ENCODE data around the gene UNC5B.

Gene UNC5B

DNA sequence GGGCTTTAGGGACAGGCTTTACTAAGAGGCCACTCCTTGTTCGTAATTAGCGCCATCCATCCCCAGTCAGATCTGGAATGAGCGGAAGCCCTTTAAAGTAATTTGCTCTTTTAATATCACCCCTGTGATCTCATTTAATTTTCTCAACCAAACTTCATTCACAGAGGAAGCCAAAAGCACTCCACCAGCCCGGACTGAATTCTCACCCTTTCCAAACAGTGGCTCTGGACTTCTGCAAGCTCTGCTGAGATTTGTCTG is 43.1 kb downstream of the UNC5B start:
- no CpG with 5 or more reads among the region's 4 CpGs for WGBS (ENCODE audit: extremely low coverage, insufficient coverage, insufficient read length)
- no peak overlapping the region for H3K9ac ChIP-seq (ENCODE audit: low read length)
- no peak overlapping the region for H3K14ac ChIP-seq (ENCODE audit: low read length)
- H3K4me2 ChIP-seq (ENCODE audit: low read length) = no peak overlapping the region
- peaks cover 11% of the 10 kb centered on the region for H3K79me1 ChIP-seq (ENCODE audit: low read length)
- no peak overlapping the region for H2AK5ac ChIP-seq (ENCODE audit: low read length)
- H3K18ac ChIP-seq (ENCODE audit: low read length) = no peak overlapping the region
- no peak overlapping the region for H4K91ac ChIP-seq (ENCODE audit: low read depth, low read length)
- DNase-seq = no peak
- H3K79me2 ChIP-seq (ENCODE audit: control insufficient read depth, insufficient read depth, low read length, poor library complexity) = peaks cover 9% of the 10 kb centered on the region
- peaks cover 20 to 24% of the 10 kb centered on the region in 2 experiments for H3K36me3 ChIP-seq (ENCODE audit: control insufficient read depth in 1 of 2, insufficient read depth in 2 of 2, low read length in 2 of 2)
- no peak overlapping the region for H2BK5ac ChIP-seq (ENCODE audit: low read depth, low read length, poor library complexity)
- no peak overlapping the region for H4K8ac ChIP-seq (ENCODE audit: low read depth, low read length)
- no peak overlapping the region for H3K23ac ChIP-seq (ENCODE audit: low read length)
- H3K9me3 ChIP-seq (ENCODE audit: insufficient read depth, low read depth, low read length) = peaks cover 2% of the 10 kb centered on the region
- H2BK12ac ChIP-seq (ENCODE audit: low read length) = no peak overlapping the region
- no peak overlapping the region for H2BK120ac ChIP-seq (ENCODE audit: insufficient read depth, low read length, poor library complexity)
- H3K27ac ChIP-seq (ENCODE audit: low read depth, low read length) = no peak overlapping the region
- H2AFZ ChIP-seq (ENCODE audit: insufficient read depth, low read length, poor library complexity) = no peak overlapping the region
- peaks cover 29 to 42% of the 10 kb centered on the region in 2 experiments for H3K4me1 ChIP-seq (ENCODE audit: control insufficient read depth in 1 of 2, insufficient read depth in 2 of 2, low read length in 2 of 2)
- no peak overlapping the region for H3K4me3 ChIP-seq (ENCODE audit: low read depth, low read length)
- no peaks in the 10 kb centered on the region for H3K27me3 ChIP-seq (ENCODE audit: insufficient read depth, low read length)
- H3K4ac ChIP-seq (ENCODE audit: low read depth, low read length) = no peak overlapping the region
- H4K12ac ChIP-seq (ENCODE audit: low read depth, low read length) = no peak overlapping the region

DNA sequence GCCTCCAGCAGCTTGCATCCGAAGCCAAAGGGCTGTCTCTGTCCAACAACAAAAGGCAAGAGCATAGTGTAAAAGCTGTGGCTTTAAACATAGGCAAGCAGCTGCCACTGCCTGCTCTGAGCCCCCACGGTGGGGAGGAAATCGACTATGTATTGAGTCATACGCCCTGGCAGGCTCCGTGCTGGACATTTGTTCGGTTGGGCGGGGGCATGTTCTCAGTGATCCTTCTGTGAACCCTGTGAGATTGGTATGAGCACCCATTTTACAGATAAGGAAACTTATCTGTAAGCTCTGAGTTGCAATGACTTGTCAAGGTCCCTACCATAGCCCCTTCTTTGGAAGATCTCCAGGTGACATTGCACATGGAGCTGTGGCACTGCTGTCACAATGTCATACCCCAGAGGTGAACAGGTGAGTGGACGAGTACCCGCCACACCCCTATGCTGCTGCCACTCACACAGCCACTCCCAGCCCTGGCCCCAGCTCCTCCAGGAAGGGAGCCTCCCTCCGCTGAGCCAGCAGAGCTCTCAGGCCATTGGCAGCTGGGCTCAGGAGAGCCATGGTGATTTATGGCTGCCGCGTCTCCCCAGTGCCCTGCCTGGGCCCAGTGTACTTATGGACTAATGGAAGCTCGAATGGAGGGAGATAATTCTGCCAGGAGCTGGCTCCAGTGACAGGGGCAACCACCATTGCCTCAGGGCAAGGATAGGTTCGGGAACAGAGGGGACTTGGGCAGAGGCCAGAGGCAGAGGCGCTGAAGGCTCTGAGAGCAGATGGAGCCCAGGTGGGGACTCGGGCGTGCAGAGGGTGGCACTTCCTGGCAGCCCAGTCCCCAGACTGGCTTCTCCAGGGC is 43.7 kb downstream of the UNC5B start:
- peaks cover 10% of the 10 kb centered on the region for H3K79me2 ChIP-seq (ENCODE audit: control insufficient read depth, insufficient read depth, low read length, poor library complexity)
- whole genome bisulfite sequencing (ENCODE audit: extremely low coverage, insufficient coverage, insufficient read length) = no CpG with 5 or more reads among the region's 17 CpGs
- no peak overlapping the region for H2BK120ac ChIP-seq (ENCODE audit: insufficient read depth, low read length, poor library complexity)
- no peak overlapping the region for H3K9ac ChIP-seq (ENCODE audit: low read length)
- H3K4me3 ChIP-seq (ENCODE audit: low read depth, low read length) = peak overlapping the region; percentile 25
- H3K14ac ChIP-seq (ENCODE audit: low read length) = no peak overlapping the region
- H3K4me2 ChIP-seq (ENCODE audit: low read length) = no peak overlapping the region
- no peak for DNase-seq
- peaks cover 32 to 44% of the 10 kb centered on the region in 2 experiments for H3K4me1 ChIP-seq (ENCODE audit: control insufficient read depth in 1 of 2, insufficient read depth in 2 of 2, low read length in 2 of 2)
- H3K27me3 ChIP-seq (ENCODE audit: insufficient read depth, low read length) = no peaks in the 10 kb centered on the region
- no peak overlapping the region for H4K8ac ChIP-seq (ENCODE audit: low read depth, low read length)
- peak overlapping the region; percentile 7 for H3K4ac ChIP-seq (ENCODE audit: low read depth, low read length)
- H3K18ac ChIP-seq (ENCODE audit: low read length) = peak overlapping the region; percentile 30
- H3K23ac ChIP-seq (ENCODE audit: low read length) = no peak overlapping the region
- no peak overlapping the region for H2AFZ ChIP-seq (ENCODE audit: insufficient read depth, low read length, poor library complexity)
- peaks cover 15% of the 10 kb centered on the region for H3K79me1 ChIP-seq (ENCODE audit: low read length)
- peaks cover 2% of the 10 kb centered on the region for H3K9me3 ChIP-seq (ENCODE audit: insufficient read depth, low read depth, low read length)
- no peak overlapping the region for H2BK5ac ChIP-seq (ENCODE audit: low read depth, low read length, poor library complexity)
- H3K36me3 ChIP-seq (ENCODE audit: control insufficient read depth in 1 of 2, insufficient read depth in 2 of 2, low read length in 2 of 2) = peaks cover 20 to 24% of the 10 kb centered on the region in 2 experiments
- no peak overlapping the region for H3K27ac ChIP-seq (ENCODE audit: low read depth, low read length)
- H4K12ac ChIP-seq (ENCODE audit: low read depth, low read length) = no peak overlapping the region
- no peak overlapping the region for H2BK12ac ChIP-seq (ENCODE audit: low read length)
- H2AK5ac ChIP-seq (ENCODE audit: low read length) = no peak overlapping the region
- H4K91ac ChIP-seq (ENCODE audit: low read depth, low read length) = no peak overlapping the region

DNA sequence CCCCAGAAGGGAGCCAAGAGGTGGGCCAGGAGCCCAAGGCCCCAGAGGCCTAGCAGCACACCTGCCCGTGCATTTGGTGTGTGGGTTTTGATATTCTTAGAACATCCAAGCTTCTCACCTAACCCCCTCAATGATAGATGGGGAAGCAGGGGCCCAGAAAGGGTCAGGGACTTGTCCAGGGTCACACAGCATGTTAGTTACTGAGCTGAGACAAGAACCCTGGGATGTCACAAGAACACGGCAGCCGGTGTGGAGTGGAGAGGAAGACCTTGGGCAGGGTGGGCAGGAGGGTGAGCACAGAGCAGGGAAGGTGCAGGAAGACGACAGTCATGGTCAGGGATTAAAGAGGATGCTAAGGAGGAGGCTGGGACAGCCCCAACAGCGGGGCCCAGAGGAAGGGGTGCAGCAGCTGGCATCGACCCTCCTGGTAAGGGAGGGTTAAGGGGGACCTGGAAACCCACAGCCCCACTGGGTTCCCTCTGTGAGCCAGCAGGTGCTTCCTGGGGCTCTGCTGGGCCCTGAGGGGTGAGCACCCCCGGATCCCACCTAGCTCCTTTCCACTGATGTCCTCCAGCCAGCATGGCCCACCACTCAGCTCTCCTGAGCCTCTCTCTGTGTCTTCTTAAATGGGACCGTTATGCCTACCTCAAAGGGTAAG is 44.4 kb downstream of the UNC5B start:
- Histone ChIP-seq H3K27ac (ENCODE audit: low read depth, low read length) (no peak overlapping the region), H3K9ac (ENCODE audit: low read length) (no peak overlapping the region), H3K79me2 (ENCODE audit: control insufficient read depth, insufficient read depth, low read length, poor library complexity) (peaks cover 10% of the 10 kb centered on the region), H3K4ac (ENCODE audit: low read depth, low read length) (no peak overlapping the region), H3K14ac (ENCODE audit: low read length) (no peak overlapping the region), H2BK12ac (ENCODE audit: low read length) (no peak overlapping the region), H3K4me1 (ENCODE audit: control insufficient read depth in 1 of 2, insufficient read depth in 2 of 2, low read length in 2 of 2) (peaks cover 39 to 51% of the 10 kb centered on the region in 2 experiments), H4K12ac (ENCODE audit: low read depth, low read length) (no peak overlapping the region), H3K9me3 (ENCODE audit: insufficient read depth, low read depth, low read length) (peaks cover 2% of the 10 kb centered on the region), H4K91ac (ENCODE audit: low read depth, low read length) (no peak overlapping the region), H2AFZ (ENCODE audit: insufficient read depth, low read length, poor library complexity) (no peak overlapping the region), H3K23ac (ENCODE audit: low read length) (no peak overlapping the region), H3K4me2 (ENCODE audit: low read length) (no peak overlapping the region), H3K36me3 (ENCODE audit: control insufficient read depth in 1 of 2, insufficient read depth in 2 of 2, low read length in 2 of 2) (peaks cover 20 to 24% of the 10 kb centered on the region in 2 experiments), H3K27me3 (ENCODE audit: insufficient read depth, low read length) (no peaks in the 10 kb centered on the region), H3K4me3 (ENCODE audit: low read depth, low read length) (no peak overlapping the region), H2BK5ac (ENCODE audit: low read depth, low read length, poor library complexity) (no peak overlapping the region), H3K18ac (ENCODE audit: low read length) (peak overlapping the region; percentile 13), H2AK5ac (ENCODE audit: low read length) (no peak overlapping the region), H4K8ac (ENCODE audit: low read depth, low read length) (no peak overlapping the region), H3K79me1 (ENCODE audit: low read length) (peaks cover 20% of the 10 kb centered on the region), H2BK120ac (ENCODE audit: insufficient read depth, low read length, poor library complexity) (no peak overlapping the region)
- no peak for DNase-seq
- no CpG with 5 or more reads among the region's 8 CpGs for WGBS (ENCODE audit: extremely low coverage, insufficient coverage, insufficient read length)

DNA sequence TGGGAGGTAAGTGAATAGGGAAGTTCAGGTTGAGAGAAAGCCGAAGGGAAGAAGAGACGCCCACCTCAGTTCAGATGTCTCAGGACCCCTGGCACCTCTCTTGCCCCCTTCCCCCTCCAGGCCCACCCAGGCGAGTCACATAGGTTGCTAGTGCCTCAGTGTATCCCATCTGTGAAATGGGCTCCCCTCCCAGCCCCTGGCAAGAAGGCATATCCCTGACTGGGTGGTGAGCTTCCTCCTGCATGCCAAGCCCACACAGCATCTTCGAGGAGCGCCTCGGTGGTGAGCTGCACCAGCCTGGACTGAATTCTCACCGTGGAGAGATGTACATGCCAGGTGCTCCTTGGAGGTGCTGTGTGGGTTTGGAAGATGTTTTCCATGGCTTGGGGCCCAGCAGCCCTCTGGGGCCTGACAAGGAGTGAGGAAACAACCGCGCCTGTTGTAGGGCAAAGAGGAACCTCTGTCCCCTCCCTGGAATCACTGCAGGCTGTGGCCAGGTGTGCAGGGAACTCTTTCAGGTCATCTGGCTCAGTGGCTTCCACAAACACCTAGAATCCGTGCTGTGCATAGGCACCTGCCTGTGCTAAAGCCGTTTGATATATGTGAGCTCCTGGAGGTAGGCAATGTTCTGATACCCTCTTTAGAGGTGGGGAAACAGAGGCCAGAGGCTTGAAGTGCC is 45.1 kb downstream of the UNC5B start:
- Histone ChIP-seq H3K79me1 (ENCODE audit: low read length) (peaks cover 22% of the 10 kb centered on the region), H3K4me1 (ENCODE audit: control insufficient read depth in 1 of 2, insufficient read depth in 2 of 2, low read length in 2 of 2) (peaks cover 41 to 54% of the 10 kb centered on the region in 2 experiments), H3K4me3 (ENCODE audit: low read depth, low read length) (no peak overlapping the region), H4K12ac (ENCODE audit: low read depth, low read length) (no peak overlapping the region), H2BK12ac (ENCODE audit: low read length) (no peak overlapping the region), H3K27me3 (ENCODE audit: insufficient read depth, low read length) (no peaks in the 10 kb centered on the region), H4K91ac (ENCODE audit: low read depth, low read length) (no peak overlapping the region), H3K23ac (ENCODE audit: low read length) (no peak overlapping the region), H2AK5ac (ENCODE audit: low read length) (no peak overlapping the region), H3K14ac (ENCODE audit: low read length) (no peak overlapping the region), H3K18ac (ENCODE audit: low read length) (peak overlapping the region; percentile 21), H3K9me3 (ENCODE audit: insufficient read depth, low read depth, low read length) (peaks cover 2% of the 10 kb centered on the region), H2AFZ (ENCODE audit: insufficient read depth, low read length, poor library complexity) (no peak overlapping the region), H3K36me3 (ENCODE audit: control insufficient read depth in 1 of 2, insufficient read depth in 2 of 2, low read length in 2 of 2) (peaks cover 20 to 25% of the 10 kb centered on the region in 2 experiments), H3K9ac (ENCODE audit: low read length) (no peak overlapping the region), H3K27ac (ENCODE audit: low read depth, low read length) (no peak overlapping the region), H3K4ac (ENCODE audit: low read depth, low read length) (no peak overlapping the region), H2BK120ac (ENCODE audit: insufficient read depth, low read length, poor library complexity) (no peak overlapping the region), H3K4me2 (ENCODE audit: low read length) (no peak overlapping the region), H4K8ac (ENCODE audit: low read depth, low read length) (no peak overlapping the region), H3K79me2 (ENCODE audit: control insufficient read depth, insufficient read depth, low read length, poor library complexity) (peaks cover 10% of the 10 kb centered on the region), H2BK5ac (ENCODE audit: low read depth, low read length, poor library complexity) (no peak overlapping the region)
- WGBS (ENCODE audit: extremely low coverage, insufficient coverage, insufficient read length) = no CpG with 5 or more reads among the region's 11 CpGs
- no peak for DNase-seq
